Activated CD8-positive, alpha-beta T cell treated with anti-CD3 and anti-CD28 coated beads, Interleukin-2, amount 10 ng/mL, durations not matched to agents 7 days and 5 days (primary cell): ENCODE measurements around the gene STAP2. TPM values are rescaled to one million over a fixed set of nuclear protein-coding genes. Genes with fewer than 3 reads are reported as not detected.

Experiments
- ATAC-seq: fragments of 150-1000 bp; cut with Tn5 transposase; one replicate; pipeline ENCODE4 v1.10.0; 2021; ENCODE audit warnings: moderate library complexity
- CTCF ChIA-PET: fragments of 350-600 bp; sonication (Branson Sonifier 250); formaldehyde crosslinking; loops from one replicate; lab custom pipeline; 2021; ENCODE audit warnings: antibody characterized with exemption; lab: Charles Lee
- POLR2A ChIA-PET: fragments of 350-600 bp; sonication (Branson Sonifier 250); formaldehyde crosslinking; loops from one replicate; lab custom pipeline; 2021; ENCODE audit warnings: antibody characterized with exemption; lab: Charles Lee
- DNase-seq: peaks from one replicate; pipeline ENCODE4 v3.0.0-alpha.2; 2020
- H3K27ac Mint-ChIP-seq: one replicate; pipeline ENCODE4 v1.8.0; 2021; ENCODE audit warnings: mild to moderate bottlenecking, mixed read lengths
- H3K27me3 Mint-ChIP-seq: one replicate; pipeline ENCODE4 v1.8.0; 2021; ENCODE audit warnings: low read depth, mixed read lengths
- H3K36me3 Mint-ChIP-seq: one replicate; pipeline ENCODE4 v1.8.0; 2021; ENCODE audit warnings: low read depth, mixed read lengths
- H3K4me1 Mint-ChIP-seq: one replicate; pipeline ENCODE4 v1.8.0; 2021; ENCODE audit warnings: low read depth, mixed read lengths
- H3K4me3 Mint-ChIP-seq: one replicate; pipeline ENCODE4 v1.8.0; 2021; ENCODE audit warnings: mild to moderate bottlenecking, mixed read lengths
- H3K9me3 Mint-ChIP-seq: one replicate; pipeline ENCODE4 v1.8.0; 2022; ENCODE audit warnings: mixed read lengths; ENCODE audit not compliant: insufficient read depth
- total RNA-seq, 2 experiments: library from RNA; stranded (reverse); gene quantifications; one replicate each; pipeline ENCODE4 v1.2.3, GENCODE V29; 2021

The STAP2 gene
- total RNA-seq, 2 experiments from 2014 or later: 14.3 to 16.5 TPM

DNA sequence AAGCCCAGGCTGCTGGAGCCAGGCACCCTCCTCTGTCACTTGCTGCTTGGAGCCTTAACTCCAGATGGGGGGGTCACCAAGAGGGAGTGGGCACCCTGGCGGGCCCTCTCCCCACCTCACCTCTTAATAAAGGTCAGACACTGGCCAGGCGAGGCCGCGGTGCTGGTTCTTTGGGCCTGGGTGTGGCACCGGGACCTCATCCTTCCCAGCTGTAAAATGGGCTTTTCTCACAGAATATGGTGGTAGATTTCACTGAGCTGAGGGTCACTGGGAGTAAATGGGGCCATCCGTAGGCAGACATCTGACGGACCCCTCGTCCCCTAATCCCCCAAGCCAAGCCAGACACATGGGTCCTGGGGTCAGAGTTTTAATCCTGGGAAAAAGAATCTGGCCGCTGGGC, 14.9 kb downstream of the STAP2 start:
- Mint-ChIP-seq H3K4me3 (no peak overlapping the region), H3K27ac (no peak overlapping the region), H3K9me3 (peaks cover 15% of the 10 kb centered on the region), H3K27me3 (peaks cover 4% of the 10 kb centered on the region), H3K4me1 (peaks cover 25% of the 10 kb centered on the region), H3K36me3 (peaks cover 22% of the 10 kb centered on the region)
- ChIA-PET CTCF (interaction anchor here (1.0 to 2.8 kb wide), 4 partner anchors 19 to 57 kb away, joined by 3 to 12 read pairs (median 4); partner anchors contain the start of gene MPND), POLR2A (interaction anchor here (0.6 to 1.0 kb wide), 2 partner anchors 10 to 26 kb away, joined by 3 read pairs; no protein-coding TSS in a partner anchor)
- DNase-seq (no peak), ATAC-seq (no peak)

GRCh38 chr19:4322942-4323665, 15.5 kb downstream of the STAP2 start:
- DNase-seq (no peak), ATAC-seq (no peak)
- H3K27ac Mint-ChIP-seq: no peak overlapping the region
- ChIA-PET POLR2A (interaction anchor here (0.6 to 1.0 kb wide), 2 partner anchors 11 to 27 kb away, joined by 3 read pairs; no protein-coding TSS in a partner anchor), CTCF (interaction anchor here (2.2 to 2.8 kb wide), 3 partner anchors 20 to 56 kb away, joined by 5 to 12 read pairs (median 6); partner anchors contain the start of gene MPND)
- H3K27me3 Mint-ChIP-seq: peaks cover 4% of the 10 kb centered on the region
- peaks cover 19% of the 10 kb centered on the region for H3K4me1 Mint-ChIP-seq
- peaks cover 26% of the 10 kb centered on the region for H3K36me3 Mint-ChIP-seq
- H3K4me3 Mint-ChIP-seq: no peak overlapping the region
- peaks cover 15% of the 10 kb centered on the region for H3K9me3 Mint-ChIP-seq

- no peaks in the 10 kb centered on the region for H3K27me3 Mint-ChIP-seq
- DNase-seq (no peak), ATAC-seq (no peak)
- H3K4me1 Mint-ChIP-seq: peaks cover 3% of the 10 kb centered on the region
- H3K4me3 Mint-ChIP-seq: no peak overlapping the region
- CTCF ChIA-PET: interaction anchor here (1.6 to 2.5 kb wide), 3 partner anchors 22 to 54 kb away, joined by 4 to 6 read pairs (median 5); partner anchors contain the start of gene MPND
- peaks cover 15% of the 10 kb centered on the region for H3K9me3 Mint-ChIP-seq
- H3K36me3 Mint-ChIP-seq: peaks cover 31% of the 10 kb centered on the region
- no peak overlapping the region for H3K27ac Mint-ChIP-seq
- POLR2A ChIA-PET: interaction anchor here (1.4 kb wide), 1 partner anchor 22 kb away, joined by 4 read pairs; no protein-coding TSS in a partner anchor
These were observed 18.2 kb downstream of the STAP2 start for GRCh38 chr19:4320419-4320818.

GRCh38 chr19:4319067-4319718, 19.4 kb downstream of the STAP2 start:
- Mint-ChIP-seq H3K4me3 (no peak overlapping the region), H3K9me3 (peaks cover 15% of the 10 kb centered on the region), H3K27ac (no peak overlapping the region), H3K27me3 (no peaks in the 10 kb centered on the region), H3K4me1 (no peaks in the 10 kb centered on the region), H3K36me3 (peaks cover 32% of the 10 kb centered on the region)
- DNase-seq (no peak), ATAC-seq (no peak)
- ChIA-PET CTCF (interaction anchor here (0.8 to 1.7 kb wide), 4 partner anchors 24 to 82 kb away, joined by 3 to 5 read pairs (median 4); partner anchors contain the start of gene MPND), POLR2A (interaction anchor here (1.2 kb wide), 1 partner anchor 152 kb away, joined by 4 read pairs; no protein-coding TSS in a partner anchor)

GRCh38 chr19:4318460-4318859, 20.2 kb downstream of the STAP2 start:
- Mint-ChIP-seq H3K27ac (no peak overlapping the region), H3K4me3 (no peak overlapping the region), H3K9me3 (peaks cover 15% of the 10 kb centered on the region), H3K36me3 (peaks cover 32% of the 10 kb centered on the region), H3K4me1 (no peaks in the 10 kb centered on the region), H3K27me3 (no peaks in the 10 kb centered on the region)
- ATAC-seq (no peak), DNase-seq (no peak)
- ChIA-PET CTCF (no interaction called here), POLR2A (interaction anchor here (1.2 kb wide), 1 partner anchor 153 kb away, joined by 4 read pairs; no protein-coding TSS in a partner anchor)

GRCh38 chr19:4316956-4317355, 21.7 kb downstream of the STAP2 start:
- ChIA-PET CTCF (interaction anchor here (1.5 kb wide), 1 partner anchor 50 kb away, joined by 5 read pairs; no protein-coding TSS in a partner anchor), POLR2A (no interaction called here)
- Mint-ChIP-seq H3K36me3 (peaks cover 33% of the 10 kb centered on the region), H3K9me3 (peaks cover 15% of the 10 kb centered on the region), H3K27ac (no peak overlapping the region), H3K27me3 (no peaks in the 10 kb centered on the region), H3K4me3 (no peak overlapping the region), H3K4me1 (no peaks in the 10 kb centered on the region)
- no peak for ATAC-seq
- DNase-seq: no peak

DNA sequence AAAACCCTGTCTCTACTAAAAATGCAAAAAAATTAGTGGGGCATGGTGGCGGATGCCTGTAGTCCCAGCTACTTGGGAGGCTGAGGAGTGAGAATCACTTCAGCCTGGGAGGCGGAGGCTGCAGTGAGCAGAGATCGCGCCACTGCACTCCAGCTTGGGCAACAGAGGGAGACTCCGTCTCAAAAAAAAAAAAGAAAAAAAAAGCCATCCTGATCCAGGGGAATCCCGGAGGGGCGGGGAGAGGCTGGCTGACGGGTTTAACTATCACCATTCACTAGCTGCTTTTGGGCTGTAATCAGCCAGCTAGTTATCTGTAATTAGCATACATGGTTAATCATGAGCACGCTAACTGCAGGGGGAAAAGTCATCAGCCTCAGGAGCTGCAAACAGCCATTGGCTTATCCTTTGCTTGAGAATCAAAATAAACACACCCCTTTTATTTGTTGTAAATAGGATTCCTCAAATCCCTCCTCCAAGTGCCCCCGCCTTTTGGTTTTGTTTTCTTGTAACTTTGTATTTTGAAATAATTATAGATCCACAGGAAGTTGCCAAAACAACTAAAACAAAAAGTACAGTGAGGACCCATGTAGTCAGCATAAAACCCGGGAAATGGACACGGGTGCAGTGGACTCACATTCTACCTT, 24.7 kb downstream of the STAP2 start:
- CTCF ChIA-PET: no interaction called here
- DNase-seq (no peak), ATAC-seq (no peak)
- Mint-ChIP-seq H3K27ac (no peak overlapping the region), H3K4me3 (no peak overlapping the region), H3K36me3 (peaks cover 33% of the 10 kb centered on the region), H3K4me1 (no peaks in the 10 kb centered on the region), H3K9me3 (peaks cover 2% of the 10 kb centered on the region), H3K27me3 (no peaks in the 10 kb centered on the region)
- POLR2A ChIA-PET: no interaction called here

DNA sequence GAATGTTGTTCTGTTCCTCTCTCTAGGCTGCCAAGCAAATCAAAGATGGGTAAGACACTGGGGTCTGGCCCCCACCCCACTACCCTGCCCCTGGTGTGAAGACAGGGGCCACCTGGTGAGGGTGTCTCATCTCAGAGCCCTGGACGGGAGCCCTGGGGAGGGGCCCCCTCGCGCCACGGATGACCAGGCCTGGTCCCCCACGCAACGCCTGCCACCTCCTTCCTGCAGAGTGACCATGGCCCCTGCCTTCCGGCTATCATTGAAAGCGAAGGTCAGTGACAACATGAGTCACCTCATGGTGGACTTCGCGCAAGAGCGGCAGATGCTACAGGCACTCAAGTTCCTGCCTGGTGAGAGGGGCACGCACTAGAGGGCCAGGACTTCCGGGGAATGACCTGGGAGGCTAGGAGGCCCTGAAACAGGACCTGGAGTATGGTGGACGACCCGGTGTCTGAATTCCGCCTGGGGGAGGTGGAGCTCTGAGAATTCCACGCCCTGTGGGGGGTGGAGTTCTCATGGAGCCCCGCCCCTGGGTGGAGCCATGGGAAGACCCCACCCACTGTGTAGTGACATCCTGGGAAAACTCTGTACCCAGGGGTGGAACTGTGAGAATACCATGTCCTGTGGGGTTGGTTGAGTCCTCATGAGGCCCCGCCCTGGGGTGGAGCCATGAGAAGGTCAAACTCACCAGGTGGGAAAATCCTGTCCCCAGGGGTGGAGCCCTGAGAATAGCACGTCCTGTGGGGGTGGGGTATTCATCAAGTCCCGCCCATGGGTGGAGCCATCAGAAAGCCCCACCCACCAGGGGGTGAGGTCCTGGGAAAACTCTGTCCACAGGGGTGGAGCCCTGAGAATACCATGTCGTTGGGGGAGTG, 28.1 kb downstream of the STAP2 start:
- Mint-ChIP-seq H3K27me3 (no peaks in the 10 kb centered on the region), H3K9me3 (no peaks in the 10 kb centered on the region), H3K36me3 (peaks cover 21% of the 10 kb centered on the region), H3K27ac (no peak overlapping the region), H3K4me1 (peaks cover 3% of the 10 kb centered on the region), H3K4me3 (no peak overlapping the region)
- DNase-seq: no peak
- CTCF ChIA-PET: no interaction called here
- POLR2A ChIA-PET: interaction anchor here (0.6 kb wide), 1 partner anchor 104 kb away, joined by 3 read pairs; no protein-coding TSS in a partner anchor
- peak; percentile 44 for ATAC-seq

DNA sequence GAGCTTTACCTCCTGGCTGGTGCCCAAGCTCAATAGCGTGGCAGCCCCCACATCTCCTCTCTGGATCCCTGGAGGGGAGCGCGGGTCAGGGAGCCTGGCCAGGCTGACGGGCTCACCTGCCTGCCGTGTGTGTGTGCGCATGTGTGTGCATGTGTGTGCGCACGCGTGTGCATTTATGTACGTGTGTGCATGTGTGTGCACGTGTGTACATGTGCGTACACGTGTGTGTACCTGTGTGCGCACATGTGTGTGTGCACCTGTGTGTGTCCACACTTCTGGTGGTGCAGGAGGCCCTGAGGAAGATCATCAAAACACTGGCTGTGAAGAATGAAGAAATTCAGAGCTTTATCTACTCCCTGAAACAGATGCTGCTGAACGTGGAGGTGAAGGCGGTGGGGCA, 33.0 kb downstream of the STAP2 start:
- Mint-ChIP-seq H3K4me3 (peak overlapping the region; percentile 64), H3K36me3 (peaks cover 12% of the 10 kb centered on the region), H3K27ac (peak overlapping the region; percentile 39), H3K27me3 (no peaks in the 10 kb centered on the region), H3K9me3 (no peaks in the 10 kb centered on the region), H3K4me1 (peaks cover 34% of the 10 kb centered on the region)
- no peak for DNase-seq
- ChIA-PET CTCF (no interaction called here), POLR2A (interaction anchor here (0.9 kb wide), 1 partner anchor 59 kb away, joined by 4 read pairs; the partner anchor contains the start of gene YJU2)
- ATAC-seq: no peak

- Mint-ChIP-seq H3K36me3 (peaks cover 8% of the 10 kb centered on the region), H3K4me3 (peak overlapping the region; percentile 64), H3K27ac (peak overlapping the region; percentile 39), H3K4me1 (peaks cover 37% of the 10 kb centered on the region), H3K9me3 (no peaks in the 10 kb centered on the region), H3K27me3 (no peaks in the 10 kb centered on the region)
- ChIA-PET POLR2A (no interaction called here), CTCF (interaction anchor here (1.6 kb wide), 1 partner anchor 47 kb away, joined by 3 read pairs; no protein-coding TSS in a partner anchor)
- ATAC-seq (no peak), DNase-seq (no peak)
These were observed 33.4 kb downstream of the STAP2 start for GRCh38 chr19:4305257-4305612.
